Measurements from ENCODE around the gene HDAC7.

Gene HDAC7

GRCh38 chr12:47791351-47791746 lies 28.4 kb downstream of the HDAC7 start:
- no peak overlapping the region for H3K27ac ChIP-seq
- H3K4me3 ChIP-seq (ENCODE audit: low read depth, low read length): no peak overlapping the region
- no peak for DNase-seq
- TF ChIP-seq, protein P1, sequence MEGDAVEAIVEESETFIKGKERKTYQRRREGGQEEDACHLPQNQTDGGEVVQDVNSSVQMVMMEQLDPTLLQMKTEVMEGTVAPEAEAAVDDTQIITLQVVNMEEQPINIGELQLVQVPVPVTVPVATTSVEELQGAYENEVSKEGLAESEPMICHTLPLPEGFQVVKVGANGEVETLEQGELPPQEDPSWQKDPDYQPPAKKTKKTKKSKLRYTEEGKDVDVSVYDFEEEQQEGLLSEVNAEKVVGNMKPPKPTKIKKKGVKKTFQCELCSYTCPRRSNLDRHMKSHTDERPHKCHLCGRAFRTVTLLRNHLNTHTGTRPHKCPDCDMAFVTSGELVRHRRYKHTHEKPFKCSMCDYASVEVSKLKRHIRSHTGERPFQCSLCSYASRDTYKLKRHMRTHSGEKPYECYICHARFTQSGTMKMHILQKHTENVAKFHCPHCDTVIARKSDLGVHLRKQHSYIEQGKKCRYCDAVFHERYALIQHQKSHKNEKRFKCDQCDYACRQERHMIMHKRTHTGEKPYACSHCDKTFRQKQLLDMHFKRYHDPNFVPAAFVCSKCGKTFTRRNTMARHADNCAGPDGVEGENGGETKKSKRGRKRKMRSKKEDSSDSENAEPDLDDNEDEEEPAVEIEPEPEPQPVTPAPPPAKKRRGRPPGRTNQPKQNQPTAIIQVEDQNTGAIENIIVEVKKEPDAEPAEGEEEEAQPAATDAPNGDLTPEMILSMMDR (IDR thresholded peaks at IDR 0.05; ENCODE audit: low read depth, low read length): no peak
- peaks cover 25% of the 10 kb centered on the region for H3K36me3 ChIP-seq
- H3K27me3 ChIP-seq (ENCODE audit: insufficient read depth, low read depth, severe bottlenecking): no peaks in the 10 kb centered on the region
- H3K9me3 ChIP-seq (ENCODE audit: severe bottlenecking): no peaks in the 10 kb centered on the region

GRCh38 chr12:47790676-47791350 lies 28.9 kb downstream of the HDAC7 start:
- H3K36me3 ChIP-seq: peaks cover 25% of the 10 kb centered on the region
- TF ChIP-seq, protein P1 (IDR thresholded peaks at IDR 0.05; ENCODE audit: low read depth, low read length): no peak
- no peak for DNase-seq

GRCh38 chr12:47789712-47790489 lies 29.8 kb downstream of the HDAC7 start:
- Histone ChIP-seq H3K4me3 (ENCODE audit: low read depth, low read length) (no peak overlapping the region), H3K27ac (no peak overlapping the region), H3K27me3 (ENCODE audit: insufficient read depth, low read depth, severe bottlenecking) (no peaks in the 10 kb centered on the region), H3K36me3 (peaks cover 32% of the 10 kb centered on the region), H3K9me3 (ENCODE audit: severe bottlenecking) (no peaks in the 10 kb centered on the region)
- TF ChIP-seq, protein P1 (IDR thresholded peaks at IDR 0.05; ENCODE audit: low read depth, low read length): no peak
- DNase-seq: no peak

More at GRCh38 chr12:47790676-47791350, 28.9 kb downstream of the HDAC7 start:
- Histone ChIP-seq H3K27me3 (ENCODE audit: insufficient read depth, low read depth, severe bottlenecking) (no peaks in the 10 kb centered on the region), H3K4me3 (ENCODE audit: low read depth, low read length) (no peak overlapping the region), H3K27ac (no peak overlapping the region), H3K9me3 (ENCODE audit: severe bottlenecking) (no peaks in the 10 kb centered on the region)

GRCh38 chr12:47789141-47789540 lies 30.6 kb downstream of the HDAC7 start:
- H3K9me3 ChIP-seq (ENCODE audit: severe bottlenecking): no peaks in the 10 kb centered on the region
- H3K27me3 ChIP-seq (ENCODE audit: insufficient read depth, low read depth, severe bottlenecking): no peaks in the 10 kb centered on the region
- no peak for DNase-seq
- H3K4me3 ChIP-seq (ENCODE audit: low read depth, low read length): no peak overlapping the region
- TF ChIP-seq, protein P1 (IDR thresholded peaks at IDR 0.05; ENCODE audit: low read depth, low read length): no peak
- peaks cover 37% of the 10 kb centered on the region for H3K36me3 ChIP-seq
- H3K27ac ChIP-seq: no peak overlapping the region

- TF ChIP-seq, protein P1 (IDR thresholded peaks at IDR 0.05; ENCODE audit: low read depth, low read length): no peak
- Histone ChIP-seq H3K9me3 (ENCODE audit: severe bottlenecking) (no peaks in the 10 kb centered on the region), H3K4me3 (ENCODE audit: low read depth, low read length) (no peak overlapping the region), H3K36me3 (peaks cover 46% of the 10 kb centered on the region), H3K27me3 (ENCODE audit: insufficient read depth, low read depth, severe bottlenecking) (no peaks in the 10 kb centered on the region), H3K27ac (no peak overlapping the region)
- DNase-seq: no peak
These were observed 31.9 kb downstream of the HDAC7 start for GRCh38 chr12:47787596-47788319.
